Osteocyte (in vitro differentiated cells): ENCODE measurements around the gene FAM83G. TPM values are rescaled to one million over a fixed set of nuclear protein-coding genes. Genes with fewer than 3 reads are reported as not detected.
"Not testable (repeated sequence)": the region's sequence is repeated elsewhere in the genome, so short reads cannot be mapped to it uniquely, and the experiment has no call there.

Source experiments
- DNase-seq: peaks from one replicate; pipeline ENCODE4 v3.0.0; 2021; ENCODE audit warnings: mixed read lengths; ENCODE audit not compliant: unreplicated experiment; ENCODE audit errors: extremely low spot score
- H3K27ac Mint-ChIP-seq: one replicate; pipeline ENCODE4 v1.8.0; 2021; ENCODE audit warnings: mild to moderate bottlenecking, mixed read lengths; ENCODE audit not compliant: unreplicated experiment
- H3K27me3 Mint-ChIP-seq: one replicate; pipeline ENCODE4 v1.8.0; 2021; ENCODE audit warnings: mixed read lengths; ENCODE audit not compliant: unreplicated experiment
- H3K36me3 Mint-ChIP-seq: one replicate; pipeline ENCODE4 v1.8.0; 2021; ENCODE audit warnings: mixed read lengths; ENCODE audit not compliant: unreplicated experiment
- H3K4me1 Mint-ChIP-seq: one replicate; pipeline ENCODE4 v1.8.0; 2021; ENCODE audit warnings: mixed read lengths; ENCODE audit not compliant: unreplicated experiment
- H3K4me3 Mint-ChIP-seq: one replicate; pipeline ENCODE4 v1.8.0; 2021; ENCODE audit warnings: mild to moderate bottlenecking, moderate library complexity, mixed read lengths; ENCODE audit not compliant: unreplicated experiment
- H3K9me3 Mint-ChIP-seq: one replicate; pipeline ENCODE4 v1.8.0; 2021; ENCODE audit warnings: mixed read lengths; ENCODE audit not compliant: unreplicated experiment
- total RNA-seq: library from RNA; stranded (reverse); gene quantifications from 2 replicates; pipeline ENCODE4 v1.2.1, GENCODE V29; 2021
- TF ChIP-seq, protein P1 (sequence below): fragments of 200-600 bp; sonication (generic); IDR thresholded peaks from 2 replicates; pipeline ENCODE4 v1.5.0; 2021; ENCODE audit warnings: antibody characterized with exemption, mild to moderate bottlenecking, moderate library complexity

The FAM83G gene
- total RNA-seq, 1 donor from 2014 or later, result 4.1 TPM

GRCh38 chr17:19024101-19025078 lies 19.8 kb upstream of the FAM83G start:
- no peaks in the 10 kb centered on the region for H3K9me3 Mint-ChIP-seq
- no peak for DNase-seq
- TF ChIP-seq, protein P1, sequence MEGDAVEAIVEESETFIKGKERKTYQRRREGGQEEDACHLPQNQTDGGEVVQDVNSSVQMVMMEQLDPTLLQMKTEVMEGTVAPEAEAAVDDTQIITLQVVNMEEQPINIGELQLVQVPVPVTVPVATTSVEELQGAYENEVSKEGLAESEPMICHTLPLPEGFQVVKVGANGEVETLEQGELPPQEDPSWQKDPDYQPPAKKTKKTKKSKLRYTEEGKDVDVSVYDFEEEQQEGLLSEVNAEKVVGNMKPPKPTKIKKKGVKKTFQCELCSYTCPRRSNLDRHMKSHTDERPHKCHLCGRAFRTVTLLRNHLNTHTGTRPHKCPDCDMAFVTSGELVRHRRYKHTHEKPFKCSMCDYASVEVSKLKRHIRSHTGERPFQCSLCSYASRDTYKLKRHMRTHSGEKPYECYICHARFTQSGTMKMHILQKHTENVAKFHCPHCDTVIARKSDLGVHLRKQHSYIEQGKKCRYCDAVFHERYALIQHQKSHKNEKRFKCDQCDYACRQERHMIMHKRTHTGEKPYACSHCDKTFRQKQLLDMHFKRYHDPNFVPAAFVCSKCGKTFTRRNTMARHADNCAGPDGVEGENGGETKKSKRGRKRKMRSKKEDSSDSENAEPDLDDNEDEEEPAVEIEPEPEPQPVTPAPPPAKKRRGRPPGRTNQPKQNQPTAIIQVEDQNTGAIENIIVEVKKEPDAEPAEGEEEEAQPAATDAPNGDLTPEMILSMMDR, result no peak
- no peaks in the 10 kb centered on the region for H3K36me3 Mint-ChIP-seq
- no peaks in the 10 kb centered on the region for H3K4me1 Mint-ChIP-seq
- no peaks in the 10 kb centered on the region for H3K27me3 Mint-ChIP-seq
- no peak overlapping the region for H3K27ac Mint-ChIP-seq
- H3K4me3 Mint-ChIP-seq, result no peak overlapping the region

DNA sequence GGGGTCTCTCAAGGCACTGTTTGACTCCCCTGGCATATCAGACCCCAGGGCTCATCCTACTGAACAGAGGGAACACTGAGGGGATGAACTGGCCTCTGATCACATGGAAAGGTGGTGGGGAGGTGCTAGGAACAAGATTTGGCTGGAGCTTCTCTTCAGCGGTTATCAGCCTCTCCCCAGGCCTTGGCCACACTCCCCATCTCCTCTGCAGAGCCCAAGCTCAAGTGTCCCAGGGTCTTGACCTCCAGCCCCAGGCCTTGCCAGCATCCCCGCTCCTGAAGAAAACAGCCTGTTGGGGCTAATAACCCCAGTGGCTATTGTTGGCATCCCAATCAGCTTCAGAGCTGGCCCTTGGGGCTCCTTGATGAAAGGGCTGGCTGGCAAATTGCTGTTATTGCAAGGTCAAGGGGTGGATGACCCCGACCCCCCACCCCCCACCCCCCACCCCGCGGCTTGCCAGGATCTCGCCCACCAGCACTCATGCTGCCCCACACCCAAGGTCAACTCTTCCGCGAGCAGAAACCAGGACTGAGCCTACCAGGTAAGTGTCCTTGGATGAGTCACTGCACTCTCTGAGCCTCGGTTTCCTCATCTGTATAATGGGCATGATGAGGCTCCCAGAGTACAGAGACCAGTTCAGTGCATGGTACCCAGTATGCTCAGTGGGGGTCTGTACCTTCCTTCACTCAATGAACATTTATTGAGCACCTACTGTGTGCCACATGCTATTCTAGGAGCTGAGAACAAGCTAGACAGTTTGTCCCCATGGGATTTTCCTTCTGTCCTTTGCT lies 18.8 kb upstream of the FAM83G start:
- H3K4me1 Mint-ChIP-seq, result peaks cover 1% of the 10 kb centered on the region
- H3K27ac Mint-ChIP-seq, result no peak overlapping the region
- H3K27me3 Mint-ChIP-seq, result no peaks in the 10 kb centered on the region
- TF ChIP-seq, protein P1, result no peak
- H3K36me3 Mint-ChIP-seq, result no peaks in the 10 kb centered on the region
- DNase-seq, result no peak
- no peaks in the 10 kb centered on the region for H3K9me3 Mint-ChIP-seq
- no peak overlapping the region for H3K4me3 Mint-ChIP-seq

- Mint-ChIP-seq H3K4me3 (no peak overlapping the region), H3K9me3 (no peaks in the 10 kb centered on the region), H3K27ac (no peak overlapping the region), H3K27me3 (no peaks in the 10 kb centered on the region), H3K36me3 (no peaks in the 10 kb centered on the region), H3K4me1 (peaks cover 1% of the 10 kb centered on the region)
- TF ChIP-seq, protein P1, result no peak
- DNase-seq, result no peak
These were observed 18.2 kb upstream of the FAM83G start for GRCh38 chr17:19022747-19023146.

- DNase-seq, result no peak
- TF ChIP-seq, protein P1, result no peak
- H3K27me3 Mint-ChIP-seq, result no peaks in the 10 kb centered on the region
- H3K9me3 Mint-ChIP-seq, result no peaks in the 10 kb centered on the region
- no peak overlapping the region for H3K4me3 Mint-ChIP-seq
- peaks cover 1% of the 10 kb centered on the region for H3K4me1 Mint-ChIP-seq
- no peaks in the 10 kb centered on the region for H3K36me3 Mint-ChIP-seq
- no peak overlapping the region for H3K27ac Mint-ChIP-seq
These were observed 17.6 kb upstream of the FAM83G start for GRCh38 chr17:19022128-19022527.

DNA sequence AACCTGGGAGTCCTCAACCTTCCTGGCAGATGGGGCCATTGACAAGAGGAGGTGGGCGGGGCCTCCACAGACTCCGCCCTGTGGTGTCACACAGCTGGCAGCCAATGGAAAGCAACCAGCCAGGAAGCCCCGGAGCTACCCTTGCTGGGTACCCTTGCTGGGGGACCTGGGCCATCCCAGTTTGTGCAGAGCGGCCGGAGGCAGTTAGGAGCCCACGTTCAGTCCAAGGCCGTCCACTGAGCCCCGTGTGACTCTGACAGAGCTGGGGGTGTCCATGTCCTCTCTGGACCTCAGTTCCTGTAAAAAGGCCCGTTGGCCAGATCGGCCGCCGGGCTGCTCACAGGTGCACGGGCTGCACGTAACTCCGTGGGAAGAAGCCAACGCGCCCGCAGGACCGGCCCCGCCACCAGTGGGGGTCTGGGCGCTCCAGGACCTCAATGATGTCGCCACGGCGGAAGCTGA lies 17.1 kb upstream of the FAM83G start:
- H3K27me3 Mint-ChIP-seq, result no peaks in the 10 kb centered on the region
- H3K9me3 Mint-ChIP-seq, result no peaks in the 10 kb centered on the region
- H3K27ac Mint-ChIP-seq, result no peak overlapping the region
- H3K4me3 Mint-ChIP-seq, result no peak overlapping the region
- DNase-seq, result no peak
- H3K4me1 Mint-ChIP-seq, result peaks cover 1% of the 10 kb centered on the region
- TF ChIP-seq, protein P1, result no peak
- no peaks in the 10 kb centered on the region for H3K36me3 Mint-ChIP-seq

DNA sequence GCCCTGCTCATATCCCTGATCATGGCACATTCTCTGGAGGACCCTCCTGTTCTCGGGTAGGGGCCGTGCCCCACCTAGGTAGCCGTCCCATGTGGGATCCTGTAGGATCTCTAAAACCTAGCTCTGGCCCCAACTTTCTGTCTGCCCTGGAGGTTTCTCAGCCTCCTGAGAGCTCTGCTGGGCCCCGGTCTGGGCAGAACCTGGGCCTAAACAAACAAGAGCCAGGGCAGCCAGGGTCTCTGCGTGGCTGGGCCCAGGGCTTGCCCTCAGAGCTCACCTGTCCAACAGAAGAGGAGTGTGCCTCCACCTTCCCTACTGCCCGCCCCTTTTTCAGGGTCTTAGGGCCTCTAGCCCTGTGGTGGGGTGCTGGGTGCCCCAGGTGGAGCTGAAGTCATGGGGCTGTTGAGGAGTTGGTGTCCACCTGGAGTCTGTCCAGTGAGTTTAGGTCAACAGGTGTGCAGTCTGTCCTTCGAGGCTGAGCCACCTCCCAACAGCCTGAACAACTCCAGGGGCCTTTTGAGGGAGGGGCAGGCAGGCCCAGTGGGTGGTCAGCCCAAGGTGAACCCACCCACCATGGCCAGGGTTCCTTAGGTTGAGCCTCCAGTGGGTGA lies 16.6 kb upstream of the FAM83G start:
- H3K27me3 Mint-ChIP-seq, DNase-seq, H3K27ac Mint-ChIP-seq, H3K4me1 Mint-ChIP-seq, H3K9me3 Mint-ChIP-seq, H3K4me3 Mint-ChIP-seq, H3K36me3 Mint-ChIP-seq: not testable (repeated sequence)
